HFFc6 (cell line): ENCODE measurements around the gene EDNRA. TPM values are rescaled to one million over a fixed set of nuclear protein-coding genes. Genes with fewer than 3 reads are reported as not detected.

Source experiments
- DNase-seq: peaks from one replicate; pipeline ENCODE4 v3.0.0-alpha.2; 2018
- H3K27ac Mint-ChIP-seq: 2 replicates; pipeline ENCODE4 v1.8.0; 2020; ENCODE audit warnings: mild to moderate bottlenecking, mixed read lengths
- H3K27me3 Mint-ChIP-seq: 2 replicates; pipeline ENCODE4 v1.8.0; 2021; ENCODE audit warnings: mild to moderate bottlenecking, moderate library complexity, mixed read lengths; ENCODE audit not compliant: insufficient read depth
- H3K36me3 Mint-ChIP-seq: 2 replicates; pipeline ENCODE4 v1.8.0; 2021; ENCODE audit warnings: low read depth, mixed read lengths
- H3K4me1 Mint-ChIP-seq: 2 replicates; pipeline ENCODE4 v1.8.0; 2020; ENCODE audit warnings: low read depth, mixed read lengths
- H3K4me3 Mint-ChIP-seq: 2 replicates; pipeline ENCODE4 v1.8.0; 2020; ENCODE audit warnings: mild to moderate bottlenecking, moderate library complexity, mixed read lengths
- H3K9me3 Mint-ChIP-seq: 2 replicates; pipeline ENCODE4 v1.8.0; 2020; ENCODE audit warnings: mild to moderate bottlenecking, mixed read lengths
- total RNA-seq, 6 experiments: library from RNA; stranded (reverse); fragmentation: NEBNext Ultra II Directional; extraction: Animal tissue kit (Norgen Biotek cat#: 25700); gene quantifications; 2 replicates in 1 of 6; 3 replicates in 5 of 6; pipeline ENCODE4 v1.2.3, GENCODE V29; 2021
- TF ChIP-seq, protein P1 (sequence below): fragments of 200-600 bp; sonication (generic); IDR thresholded peaks from 2 replicates; pipeline ENCODE4 v1.5.0; 2021; ENCODE audit warnings: antibody characterized with exemption, mild to moderate bottlenecking

Gene EDNRA
- total RNA-seq, 6 experiments from 2014 or later = 0.83 to 3.0 (median 1.5) TPM

- H3K27ac Mint-ChIP-seq = no peak overlapping the region
- DNase-seq = no peak
- H3K4me3 Mint-ChIP-seq = no peak overlapping the region
- TF ChIP-seq, protein P1, sequence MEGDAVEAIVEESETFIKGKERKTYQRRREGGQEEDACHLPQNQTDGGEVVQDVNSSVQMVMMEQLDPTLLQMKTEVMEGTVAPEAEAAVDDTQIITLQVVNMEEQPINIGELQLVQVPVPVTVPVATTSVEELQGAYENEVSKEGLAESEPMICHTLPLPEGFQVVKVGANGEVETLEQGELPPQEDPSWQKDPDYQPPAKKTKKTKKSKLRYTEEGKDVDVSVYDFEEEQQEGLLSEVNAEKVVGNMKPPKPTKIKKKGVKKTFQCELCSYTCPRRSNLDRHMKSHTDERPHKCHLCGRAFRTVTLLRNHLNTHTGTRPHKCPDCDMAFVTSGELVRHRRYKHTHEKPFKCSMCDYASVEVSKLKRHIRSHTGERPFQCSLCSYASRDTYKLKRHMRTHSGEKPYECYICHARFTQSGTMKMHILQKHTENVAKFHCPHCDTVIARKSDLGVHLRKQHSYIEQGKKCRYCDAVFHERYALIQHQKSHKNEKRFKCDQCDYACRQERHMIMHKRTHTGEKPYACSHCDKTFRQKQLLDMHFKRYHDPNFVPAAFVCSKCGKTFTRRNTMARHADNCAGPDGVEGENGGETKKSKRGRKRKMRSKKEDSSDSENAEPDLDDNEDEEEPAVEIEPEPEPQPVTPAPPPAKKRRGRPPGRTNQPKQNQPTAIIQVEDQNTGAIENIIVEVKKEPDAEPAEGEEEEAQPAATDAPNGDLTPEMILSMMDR = no peak
- H3K9me3 Mint-ChIP-seq = no peaks in the 10 kb centered on the region
- H3K27me3 Mint-ChIP-seq = no peaks in the 10 kb centered on the region; the same call in 1 of the 2 replicates
- peaks cover 39% of the 10 kb centered on the region for H3K4me1 Mint-ChIP-seq
- H3K36me3 Mint-ChIP-seq = no peaks in the 10 kb centered on the region
These were observed 12.4 kb downstream of the EDNRA start for GRCh38 chr4:147493307-147493706.

DNA sequence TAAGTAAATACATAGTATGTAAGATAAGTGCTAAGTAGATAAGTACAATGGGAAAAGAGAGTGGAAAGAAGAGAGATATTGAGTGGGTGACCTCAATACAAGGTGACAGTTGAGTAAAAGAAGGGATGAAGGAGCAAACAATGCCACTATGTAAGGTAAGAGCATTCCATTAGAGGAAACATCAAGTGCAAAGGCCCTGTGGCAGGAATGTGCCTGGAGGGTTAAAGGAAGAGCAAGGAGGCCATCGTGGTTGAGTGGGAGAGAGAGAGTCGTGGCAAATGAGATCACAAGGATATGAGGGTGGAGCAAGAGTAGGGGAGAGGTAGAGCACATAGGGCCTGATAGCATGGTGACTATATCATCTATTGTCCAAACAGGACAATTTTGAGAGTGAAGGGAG lies 13.4 kb downstream of the EDNRA start:
- no peak overlapping the region for H3K27ac Mint-ChIP-seq
- H3K36me3 Mint-ChIP-seq = no peaks in the 10 kb centered on the region

DNA sequence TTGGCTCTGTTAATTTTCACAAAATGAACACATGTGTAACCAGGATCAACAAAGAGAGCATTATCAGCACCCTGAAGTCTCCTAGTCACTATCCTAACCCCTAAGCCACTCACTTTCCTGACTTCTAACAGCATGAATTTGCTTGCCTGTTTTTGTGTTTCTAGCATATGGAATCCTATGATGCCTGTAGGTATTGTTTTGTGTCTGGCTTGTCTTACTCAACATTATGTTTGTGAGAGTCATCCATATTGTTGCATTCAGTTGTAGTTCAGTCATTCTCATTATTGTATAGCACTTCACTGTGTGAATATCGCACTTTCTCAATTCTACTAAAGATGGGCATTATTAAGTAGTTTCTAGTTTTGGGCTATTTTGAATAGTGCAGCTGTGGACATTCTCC lies 15.6 kb downstream of the EDNRA start:
- no peaks in the 10 kb centered on the region for H3K36me3 Mint-ChIP-seq
- no peaks in the 10 kb centered on the region; the same call in 1 of the 2 replicates for H3K27me3 Mint-ChIP-seq
- H3K4me3 Mint-ChIP-seq = no peak overlapping the region
- no peaks in the 10 kb centered on the region for H3K9me3 Mint-ChIP-seq
- no peak for DNase-seq
- TF ChIP-seq, protein P1 = no peak
- H3K4me1 Mint-ChIP-seq = peaks cover 29% of the 10 kb centered on the region
- H3K27ac Mint-ChIP-seq = no peak overlapping the region

More for the DNA sequence above, 13.4 kb downstream of the EDNRA start:
- H3K4me1 Mint-ChIP-seq = peaks cover 34% of the 10 kb centered on the region
- no peaks in the 10 kb centered on the region for H3K9me3 Mint-ChIP-seq
- DNase-seq = no peak
- TF ChIP-seq, protein P1 = no peak
- H3K27me3 Mint-ChIP-seq = no peaks in the 10 kb centered on the region; the same call in 1 of the 2 replicates
- no peak overlapping the region for H3K4me3 Mint-ChIP-seq

DNA sequence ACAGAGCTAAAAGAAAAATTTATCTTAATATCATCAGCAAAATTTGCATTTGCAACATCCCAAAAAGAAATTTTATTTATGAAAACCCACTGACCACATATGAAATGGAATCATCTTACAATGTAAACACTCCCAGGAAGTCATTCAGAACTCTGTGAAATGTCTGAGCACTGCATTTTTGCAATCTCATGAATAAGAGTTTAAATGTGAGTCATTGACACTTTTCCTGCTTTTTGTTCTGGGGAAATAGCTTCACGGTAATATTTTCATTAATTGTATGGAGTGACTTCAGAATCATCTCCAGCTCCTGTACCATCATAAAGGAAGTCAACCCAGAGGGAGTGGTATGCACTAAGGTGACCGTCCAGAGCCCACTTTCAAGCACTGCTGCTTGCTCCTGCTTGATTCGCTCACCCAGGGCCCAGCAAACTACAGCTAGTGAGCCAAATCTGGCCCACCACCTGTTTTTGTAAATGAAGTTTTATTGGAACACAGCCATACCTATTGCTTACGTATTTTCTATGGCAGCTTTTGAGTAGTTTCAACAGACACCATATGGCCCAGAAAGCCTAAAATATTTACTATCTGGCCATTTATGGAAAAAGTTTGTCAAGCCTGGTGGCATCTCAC lies 17.2 kb downstream of the EDNRA start:
- Mint-ChIP-seq H3K4me1 (peaks cover 14% of the 10 kb centered on the region), H3K4me3 (no peak overlapping the region), H3K27me3 (no peaks in the 10 kb centered on the region), H3K27ac (peak overlapping the region; percentile 44; the same call in 1 of the 2 replicates), H3K36me3 (no peaks in the 10 kb centered on the region), H3K9me3 (no peaks in the 10 kb centered on the region)
- TF ChIP-seq, protein P1 = no peak
- DNase-seq = peak; percentile 53

DNA sequence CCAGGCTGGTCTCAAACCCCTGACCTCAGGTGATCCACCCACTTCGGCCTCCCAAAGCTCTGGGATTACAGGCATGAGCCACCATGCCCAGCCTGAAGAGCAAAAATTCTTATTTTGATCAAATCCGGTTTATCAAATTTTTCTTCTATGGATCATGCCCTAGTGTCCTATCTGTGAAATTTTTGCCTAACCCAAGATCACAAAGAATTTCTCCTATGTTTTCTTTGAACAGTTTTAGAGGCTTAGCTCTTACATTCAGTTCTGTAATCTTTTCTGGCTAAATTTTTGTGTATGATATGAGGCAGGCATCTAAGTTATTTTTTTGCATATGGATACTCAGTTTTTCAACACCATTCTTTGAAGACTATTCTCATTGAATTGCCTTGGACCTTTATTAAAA lies 27.4 kb downstream of the EDNRA start:
- H3K9me3 Mint-ChIP-seq = no peaks in the 10 kb centered on the region
- no peak overlapping the region for H3K27ac Mint-ChIP-seq
- H3K4me3 Mint-ChIP-seq = no peak overlapping the region
- TF ChIP-seq, protein P1 = no peak
- DNase-seq = no peak
- peaks cover 24% of the 10 kb centered on the region for H3K4me1 Mint-ChIP-seq
- no peaks in the 10 kb centered on the region for H3K27me3 Mint-ChIP-seq
- no peaks in the 10 kb centered on the region for H3K36me3 Mint-ChIP-seq
